Fibroblast of skin of left biceps (primary cell): ENCODE data around the gene MUC3A.
"Not testable (repeated sequence)": the region's sequence is repeated elsewhere in the genome, so short reads cannot be mapped to it uniquely, and the experiment has no call there.

Experiments used
- DNase-seq, 2 experiments: peaks; one replicate each; pipeline ENCODE4 v3.0.0-alpha.2; 2013; ENCODE audit warnings: low read depth in 2 of 2

MUC3A gene

DNA sequence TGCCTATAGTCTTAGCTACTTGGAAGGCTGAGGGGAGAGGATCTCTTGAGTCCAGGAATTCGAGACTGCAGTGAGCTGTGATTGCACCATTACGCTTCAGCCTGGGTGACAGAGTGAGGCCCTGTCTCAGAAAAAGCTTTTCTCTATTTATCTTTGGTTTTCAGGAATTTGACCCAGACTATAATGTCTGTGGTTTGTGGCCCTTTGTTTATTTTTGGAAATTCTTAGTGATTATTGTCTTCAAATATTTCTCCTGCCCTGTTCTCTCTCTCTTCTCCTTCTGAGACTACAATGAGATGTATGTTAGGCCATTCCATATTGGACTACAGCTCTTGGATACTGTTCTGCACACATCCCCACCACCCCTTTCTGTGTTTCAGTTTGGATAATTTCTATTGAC lies 24.7 kb downstream of the MUC3A start:
- DNase-seq, result no peak

DNA sequence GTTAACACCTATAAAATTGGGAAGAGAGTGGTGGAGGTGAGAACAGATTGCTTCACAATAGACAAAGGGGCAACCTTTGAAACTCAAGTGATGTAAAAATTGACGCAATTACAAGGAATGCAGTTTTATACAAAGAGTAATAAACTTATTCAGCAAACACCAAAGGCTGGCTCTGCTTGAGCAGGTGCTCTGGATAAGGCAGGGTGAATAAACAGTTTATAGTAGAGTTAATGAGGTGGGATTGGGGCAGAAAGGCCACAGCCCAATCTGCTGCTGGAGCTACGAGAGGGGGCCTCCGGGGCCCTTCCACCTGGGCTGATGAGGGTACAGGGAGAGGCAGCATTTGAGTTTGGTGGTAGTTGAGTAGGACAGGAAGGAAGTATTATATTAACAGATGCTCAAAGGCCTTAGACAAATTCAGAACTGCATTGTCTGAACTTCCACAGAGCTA lies 26.1 kb downstream of the MUC3A start:
- no peak for DNase-seq

DNA sequence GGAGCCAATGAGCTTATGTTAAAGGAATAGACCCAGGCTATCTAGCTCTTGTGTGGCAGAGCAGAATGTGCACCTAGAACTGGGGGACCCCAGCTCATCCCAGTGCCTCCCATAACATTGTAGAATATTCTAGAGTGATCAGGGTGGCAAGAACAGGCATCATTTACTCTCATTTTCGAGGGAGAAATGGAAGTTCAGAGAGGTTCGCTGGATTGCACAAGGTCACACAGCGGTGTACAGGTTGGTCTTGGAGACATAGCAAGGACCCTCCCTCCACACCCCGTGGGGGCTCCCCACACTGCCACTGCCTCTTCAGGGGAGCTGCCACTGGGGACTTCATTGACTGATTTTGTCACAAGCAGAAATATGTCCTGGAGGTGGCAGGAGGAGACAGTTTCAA lies 29.0 kb downstream of the MUC3A start:
- no peak for DNase-seq

DNA sequence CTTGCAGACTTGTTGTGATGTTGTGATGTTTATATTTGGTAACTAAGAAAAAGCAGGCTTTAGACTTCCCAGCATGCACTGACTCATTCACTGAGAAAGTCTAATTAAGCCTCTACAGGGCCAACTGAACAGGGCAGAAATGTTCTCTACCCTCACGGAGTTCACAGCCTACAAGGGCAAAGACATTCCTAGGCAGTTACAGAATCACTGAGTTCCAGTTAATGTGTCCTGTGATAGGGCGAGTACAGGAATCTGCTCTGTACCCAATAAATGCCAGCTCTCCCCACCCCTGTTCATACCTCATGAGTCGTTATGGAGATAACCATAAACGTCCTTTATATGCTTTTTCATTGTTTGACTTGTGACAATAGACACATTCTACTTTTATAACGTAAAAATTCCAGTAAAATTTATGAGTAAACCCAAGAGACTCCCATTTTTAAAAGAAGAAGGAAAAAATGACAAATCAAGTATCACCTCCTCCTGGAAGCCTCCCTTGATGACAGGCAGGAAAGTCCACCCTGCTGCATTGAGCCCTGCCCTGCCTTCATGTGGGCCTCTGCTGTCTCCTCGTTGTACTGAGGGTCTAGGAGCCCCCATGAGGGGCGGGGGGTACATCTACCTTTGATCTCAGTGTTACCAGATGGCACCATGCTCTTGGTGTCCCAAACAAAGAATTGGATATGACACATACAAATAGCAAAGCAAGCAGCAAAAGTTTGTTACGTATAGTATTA lies 34.3 kb downstream of the MUC3A start:
- no peak for DNase-seq

DNA sequence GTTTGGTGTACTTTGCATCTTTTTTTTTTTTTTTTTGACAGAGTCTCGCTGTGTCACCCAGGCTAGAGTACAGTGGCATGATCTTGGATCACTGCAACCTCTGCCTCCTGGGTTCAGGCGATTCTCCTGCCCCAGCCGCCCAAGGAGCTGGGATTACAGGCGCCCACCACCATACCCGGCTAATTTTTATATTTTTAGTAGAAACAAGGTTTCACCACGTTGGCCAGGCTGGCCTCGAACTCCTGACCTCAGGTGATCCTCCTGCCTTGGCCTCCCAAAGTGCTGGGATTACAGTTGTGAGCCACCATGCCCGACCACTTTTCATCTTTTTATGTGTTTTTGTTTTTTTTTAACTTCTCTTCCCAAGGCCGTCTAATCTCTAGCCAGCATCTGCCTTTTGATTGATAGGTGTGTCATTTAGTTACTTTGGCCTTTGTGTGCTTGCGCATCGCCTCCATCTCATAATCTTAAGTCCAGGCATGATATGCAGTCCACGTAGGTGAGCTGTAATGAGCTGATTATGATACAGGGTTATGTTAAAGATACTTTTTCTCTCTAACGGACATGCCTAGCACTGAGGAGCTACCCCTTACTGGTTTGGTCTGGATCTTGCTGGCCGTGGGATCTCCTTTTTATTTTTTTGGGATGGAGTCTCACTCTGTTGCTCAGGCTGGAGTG lies 35.0 kb downstream of the MUC3A start:
- DNase-seq, result not testable (repeated sequence)

DNA sequence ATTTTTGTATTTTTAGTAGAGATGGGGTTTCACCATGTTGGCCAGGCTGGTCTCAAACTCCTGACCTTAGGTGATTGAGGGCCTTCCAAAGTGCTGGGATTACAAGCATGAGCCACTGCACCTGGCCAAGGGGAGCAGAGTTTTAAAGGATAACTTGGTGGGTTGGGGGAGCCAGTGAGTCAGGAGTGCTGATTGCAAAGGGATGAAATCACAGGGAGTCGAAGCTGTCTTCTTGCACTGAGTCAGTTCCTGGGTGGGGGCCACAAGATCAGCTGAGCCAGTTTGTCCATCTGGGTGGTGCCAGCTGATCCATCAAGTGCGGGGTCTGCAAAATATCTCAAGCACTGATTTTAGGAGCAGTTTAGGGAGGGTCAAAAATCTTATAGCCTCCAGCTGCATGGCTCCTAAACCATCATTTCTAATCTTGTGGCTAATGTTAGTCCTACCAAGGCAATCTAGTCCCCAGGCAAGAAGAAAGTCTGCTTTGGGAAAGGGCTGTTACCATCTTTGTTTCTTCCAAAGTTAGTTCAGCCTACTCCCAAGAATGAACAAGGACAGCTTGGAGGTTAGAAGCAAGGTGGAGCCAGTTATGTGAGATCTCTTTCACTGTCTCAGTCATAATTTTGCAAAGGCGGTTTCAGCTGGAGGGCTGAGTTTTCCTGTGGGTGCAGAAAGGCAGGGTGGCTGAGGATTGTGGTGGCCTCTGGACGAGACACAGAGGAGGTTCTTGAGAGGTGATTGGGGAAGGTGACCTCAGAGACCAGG lies 35.9 kb downstream of the MUC3A start:
- not testable (repeated sequence) for DNase-seq

DNA sequence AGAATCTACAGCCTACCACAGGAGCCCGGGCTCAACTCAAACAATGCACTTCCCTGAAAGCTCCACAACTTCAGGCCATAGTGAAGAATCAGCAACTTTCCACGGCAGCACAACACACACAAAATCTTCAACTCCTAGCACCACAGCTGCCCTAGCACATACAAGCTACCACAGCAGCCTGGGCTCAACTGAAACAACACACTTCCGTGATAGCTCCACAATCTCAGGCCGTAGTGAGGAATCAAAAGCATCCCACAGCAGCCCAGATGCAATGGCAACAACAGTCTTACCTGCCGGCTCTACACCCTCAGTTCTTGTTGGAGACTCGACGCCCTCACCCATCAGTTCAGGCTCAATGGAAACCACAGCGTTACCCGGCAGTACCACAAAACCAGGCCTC lies 42.3 kb downstream of the MUC3A start:
- no peak for DNase-seq

DNA sequence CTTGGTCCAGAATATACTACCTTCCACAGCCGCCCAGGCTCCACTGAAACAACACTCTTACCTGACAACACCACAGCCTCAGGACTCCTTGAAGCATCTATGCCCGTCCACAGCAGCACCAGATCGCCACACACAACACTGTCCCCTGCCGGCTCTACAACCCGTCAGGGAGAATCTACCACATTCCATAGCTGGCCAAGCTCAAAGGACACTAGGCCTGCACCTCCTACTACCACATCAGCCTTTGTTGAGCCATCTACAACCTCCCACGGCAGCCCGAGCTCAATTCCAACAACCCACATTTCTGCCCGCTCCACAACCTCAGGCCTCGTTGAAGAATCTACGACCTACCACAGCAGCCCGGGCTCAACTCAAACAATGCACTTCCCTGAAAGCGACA lies 42.9 kb downstream of the MUC3A start:
- DNase-seq, result not testable (repeated sequence)

DNA sequence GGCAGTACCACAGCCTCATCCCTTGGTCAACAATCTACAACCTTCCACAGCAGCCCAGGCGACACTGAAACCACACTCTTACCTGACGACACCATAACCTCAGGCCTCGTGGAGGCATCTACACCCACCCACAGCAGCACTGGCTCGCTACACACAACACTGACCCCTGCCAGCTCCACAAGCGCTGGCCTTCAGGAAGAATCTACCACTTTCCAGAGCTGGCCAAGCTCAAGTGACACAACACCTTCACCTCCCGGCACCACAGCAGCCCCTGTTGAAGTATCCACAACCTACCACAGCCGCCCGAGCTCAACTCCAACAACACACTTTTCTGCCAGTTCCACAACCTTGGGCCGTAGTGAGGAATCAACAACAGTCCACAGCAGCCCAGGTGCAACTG lies 45.3 kb downstream of the MUC3A start:
- DNase-seq, result not testable (repeated sequence)

DNA sequence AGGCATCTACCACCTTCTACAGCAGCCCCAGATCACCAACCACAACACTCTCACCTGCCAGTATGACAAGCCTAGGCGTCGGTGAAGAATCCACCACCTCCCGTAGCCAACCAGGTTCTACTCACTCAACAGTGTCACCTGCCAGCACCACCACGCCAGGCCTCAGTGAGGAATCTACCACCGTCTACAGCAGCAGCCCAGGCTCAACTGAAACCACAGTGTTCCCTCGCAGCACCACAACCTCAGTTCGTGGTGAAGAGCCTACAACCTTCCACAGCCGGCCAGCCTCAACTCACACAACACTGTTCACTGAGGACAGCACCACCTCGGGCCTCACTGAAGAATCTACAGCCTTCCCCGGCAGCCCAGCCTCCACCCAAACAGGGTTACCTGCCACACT lies 49.2 kb downstream of the MUC3A start:
- not testable (repeated sequence) for DNase-seq

DNA sequence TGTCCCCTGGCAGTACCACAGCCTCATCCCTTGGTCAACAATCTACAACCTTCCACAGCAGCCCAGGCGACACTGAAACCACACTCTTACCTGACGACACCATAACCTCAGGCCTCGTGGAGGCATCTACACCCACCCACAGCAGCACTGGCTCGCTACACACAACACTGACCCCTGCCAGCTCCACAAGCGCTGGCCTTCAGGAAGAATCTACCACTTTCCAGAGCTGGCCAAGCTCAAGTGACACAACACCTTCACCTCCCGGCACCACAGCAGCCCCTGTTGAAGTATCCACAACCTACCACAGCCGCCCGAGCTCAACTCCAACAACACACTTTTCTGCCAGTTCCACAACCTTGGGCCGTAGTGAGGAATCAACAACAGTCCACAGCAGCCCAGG lies 50.0 kb downstream of the MUC3A start:
- not testable (repeated sequence) for DNase-seq

DNA sequence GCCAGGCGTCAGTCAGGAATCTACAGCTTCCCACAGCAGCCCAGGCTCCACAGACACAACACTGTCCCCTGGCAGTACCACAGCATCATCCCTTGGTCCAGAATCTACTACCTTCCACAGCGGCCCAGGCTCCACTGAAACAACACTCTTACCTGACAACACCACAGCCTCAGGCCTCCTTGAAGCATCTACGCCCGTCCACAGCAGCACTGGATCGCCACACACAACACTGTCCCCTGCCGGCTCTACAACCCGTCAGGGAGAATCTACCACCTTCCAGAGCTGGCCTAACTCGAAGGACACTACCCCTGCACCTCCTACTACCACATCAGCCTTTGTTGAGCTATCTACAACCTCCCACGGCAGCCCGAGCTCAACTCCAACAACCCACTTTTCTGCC lies 50.7 kb downstream of the MUC3A start:
- not testable (repeated sequence) for DNase-seq

DNA sequence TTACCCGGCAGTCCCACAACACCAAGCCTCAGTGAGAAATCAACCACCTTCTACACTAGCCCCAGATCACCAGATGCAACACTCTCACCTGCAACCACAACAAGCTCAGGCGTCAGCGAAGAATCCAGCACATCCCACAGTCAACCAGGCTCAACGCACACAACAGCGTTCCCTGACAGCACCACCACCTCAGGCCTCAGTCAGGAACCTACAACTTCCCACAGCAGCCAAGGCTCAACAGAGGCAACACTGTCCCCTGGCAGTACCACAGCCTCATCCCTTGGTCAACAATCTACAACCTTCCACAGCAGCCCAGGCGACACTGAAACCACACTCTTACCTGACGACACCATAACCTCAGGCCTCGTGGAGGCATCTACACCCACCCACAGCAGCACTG lies 53.0 kb downstream of the MUC3A start:
- DNase-seq, result not testable (repeated sequence)

DNA sequence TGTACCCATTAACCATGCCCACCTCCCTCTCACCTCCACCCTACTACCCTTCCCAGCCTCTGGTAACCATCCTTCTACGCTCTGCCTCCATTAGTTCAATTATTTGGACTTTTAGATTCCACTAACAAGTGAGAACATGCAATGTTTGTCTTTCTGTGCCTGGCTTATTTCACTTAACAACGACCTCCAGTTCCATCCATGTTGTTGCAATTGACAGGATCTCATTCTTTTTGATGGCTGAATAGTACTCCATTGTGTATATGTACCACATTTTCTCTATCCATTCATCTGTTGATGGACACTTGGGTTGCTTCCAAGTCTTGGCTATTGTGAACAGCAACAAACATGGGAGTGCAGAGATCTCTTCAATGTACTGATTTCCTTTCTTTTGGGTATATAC lies 58.0 kb downstream of the MUC3A start:
- not testable (repeated sequence) for DNase-seq

DNA sequence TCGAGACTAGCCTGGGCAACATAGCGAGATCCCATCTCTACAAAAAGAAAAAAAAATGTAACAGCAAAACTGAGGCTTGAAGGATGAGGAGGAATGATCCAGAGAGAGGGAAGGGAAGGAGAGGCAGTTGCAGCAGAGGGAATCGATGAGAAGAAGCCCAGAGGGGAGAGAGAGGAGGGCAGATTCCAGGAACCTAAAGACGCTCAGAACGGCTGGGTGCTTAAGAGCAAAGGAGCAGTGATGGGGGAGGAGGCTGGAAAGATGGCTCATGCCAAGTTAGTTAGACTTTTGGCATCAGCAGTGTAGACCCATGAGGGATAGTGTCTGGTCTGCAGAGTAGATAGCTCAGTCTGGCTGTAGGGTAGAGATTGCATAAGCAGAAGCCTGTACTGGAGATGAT lies 60.3 kb downstream of the MUC3A start:
- no peak for DNase-seq

DNA sequence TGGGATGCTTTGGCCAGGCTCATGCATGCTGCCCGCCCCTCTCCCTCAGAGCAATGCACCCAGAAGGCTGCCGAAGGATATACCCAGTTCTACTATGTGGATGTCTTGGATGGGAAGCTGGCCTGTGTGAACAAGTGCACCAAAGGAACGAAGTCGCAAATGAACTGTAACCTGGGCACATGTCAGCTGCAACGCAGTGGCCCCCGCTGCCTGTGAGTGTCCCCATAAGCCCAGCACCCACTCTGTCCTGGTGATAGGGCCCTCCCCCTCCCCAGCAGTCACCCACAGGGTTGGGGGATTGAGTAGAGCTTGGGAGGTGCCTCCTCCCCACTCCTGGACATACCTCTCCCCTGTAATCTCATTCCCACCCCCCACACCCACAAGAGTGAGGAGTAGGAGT lies 63.6 kb downstream of the MUC3A start:
- no peak for DNase-seq

DNA sequence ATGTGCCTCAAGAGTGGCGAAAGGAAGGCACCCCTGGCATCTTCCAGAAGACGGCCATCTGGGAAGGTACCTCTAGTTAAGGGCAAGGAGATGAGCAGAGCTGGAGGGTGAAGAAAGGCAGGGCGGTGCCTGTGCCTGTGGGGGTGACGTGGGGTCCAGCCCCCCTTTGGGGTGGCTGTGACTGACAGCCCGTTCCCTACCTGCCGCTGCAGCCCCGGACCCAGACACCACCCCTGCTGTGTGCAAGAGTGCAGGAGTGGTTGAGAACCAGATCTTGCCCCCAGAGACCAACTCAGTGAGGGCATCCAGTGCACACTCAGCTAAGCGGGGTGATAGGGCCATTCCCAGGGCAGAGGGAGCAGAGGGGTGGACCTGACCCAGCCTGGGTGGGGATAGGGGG lies 66.3 kb downstream of the MUC3A start:
- no peak for DNase-seq

DNA sequence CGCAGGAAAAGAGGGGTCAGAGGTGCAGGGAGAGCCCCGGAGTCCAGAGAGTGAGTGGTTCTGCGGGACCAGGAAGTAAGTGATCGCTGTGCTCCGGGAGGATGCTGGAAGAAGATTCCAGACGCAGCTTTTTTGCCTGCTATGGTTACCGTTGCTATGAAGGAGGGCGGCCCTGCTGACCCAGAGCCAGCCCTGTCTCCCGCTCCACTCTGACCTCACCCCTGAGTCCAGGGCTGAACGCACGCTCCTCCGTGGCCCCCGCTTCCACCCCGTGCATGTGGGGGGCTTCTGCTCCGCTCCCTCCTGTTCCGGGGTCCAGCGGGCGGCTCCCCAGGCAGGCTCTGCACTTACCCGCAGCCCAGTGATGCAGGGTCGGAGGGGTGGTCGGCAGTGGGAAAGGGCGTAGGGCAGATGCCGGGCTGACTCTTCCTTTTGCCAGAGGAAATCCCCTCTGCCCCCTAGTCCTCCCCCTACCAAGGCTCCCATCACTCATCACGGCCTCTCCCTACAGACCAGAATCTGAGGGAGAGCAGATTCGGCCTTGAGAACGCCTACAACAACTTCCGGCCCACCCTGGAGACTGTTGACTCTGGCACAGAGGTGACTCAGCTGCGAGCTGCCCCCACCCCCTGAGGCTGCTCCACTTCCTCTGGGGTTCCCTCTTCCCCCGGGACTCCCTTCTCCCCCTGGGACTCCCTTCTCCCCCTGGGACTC lies 67.9 kb downstream of the MUC3A start:
- peak; percentile 25 to 34 for DNase-seq
